Measurements from ENCODE around the gene TSFM.
A peak's percentile ranks its signal among the peaks of the same experiment; 100 is the strongest.

TSFM gene

DNA sequence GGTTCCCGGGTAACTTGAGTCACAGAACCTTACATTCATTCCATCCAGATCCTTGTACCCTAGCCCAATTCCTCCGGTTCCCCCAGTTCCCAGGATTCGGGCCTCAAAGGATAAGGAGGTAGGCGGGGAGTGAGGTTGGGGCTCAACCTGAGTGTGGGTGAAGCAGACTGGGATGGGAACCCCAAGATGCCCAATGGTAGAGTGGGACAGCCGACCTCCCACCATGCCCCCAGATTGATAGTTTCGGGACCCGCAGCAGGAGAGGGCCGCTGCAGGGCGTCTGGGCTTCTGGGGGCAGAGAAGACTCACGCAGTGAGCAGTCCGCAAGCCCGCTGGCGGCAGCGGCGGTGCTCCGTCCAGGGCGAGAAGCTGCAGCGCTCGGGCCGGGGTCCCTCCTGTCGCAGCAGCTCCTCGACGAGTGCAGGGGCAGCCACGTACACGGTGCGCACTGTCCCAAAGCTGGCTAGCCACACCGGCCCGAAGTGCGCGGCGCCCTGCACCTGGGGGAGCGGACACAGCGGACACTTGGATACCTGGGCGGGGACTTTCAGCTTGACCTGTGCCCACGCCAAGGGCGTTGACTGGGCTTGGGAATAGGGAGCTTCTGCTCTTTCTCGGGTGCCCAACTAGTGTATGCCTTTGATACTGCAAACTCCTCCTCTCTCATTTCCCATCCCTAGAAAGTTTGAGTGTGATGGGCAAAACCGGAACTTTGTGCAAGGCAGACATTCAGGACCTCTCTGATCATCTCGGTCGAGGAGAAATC is 16.7 kb upstream of the TSFM start:
- peak overlapping the region; percentile 91 for H2AFZ ChIP-seq
- H3K36me3 ChIP-seq (ENCODE audit: control insufficient read depth, insufficient read depth, low read length): no peaks in the 10 kb centered on the region
- TF ChIP-seq, protein P1, sequence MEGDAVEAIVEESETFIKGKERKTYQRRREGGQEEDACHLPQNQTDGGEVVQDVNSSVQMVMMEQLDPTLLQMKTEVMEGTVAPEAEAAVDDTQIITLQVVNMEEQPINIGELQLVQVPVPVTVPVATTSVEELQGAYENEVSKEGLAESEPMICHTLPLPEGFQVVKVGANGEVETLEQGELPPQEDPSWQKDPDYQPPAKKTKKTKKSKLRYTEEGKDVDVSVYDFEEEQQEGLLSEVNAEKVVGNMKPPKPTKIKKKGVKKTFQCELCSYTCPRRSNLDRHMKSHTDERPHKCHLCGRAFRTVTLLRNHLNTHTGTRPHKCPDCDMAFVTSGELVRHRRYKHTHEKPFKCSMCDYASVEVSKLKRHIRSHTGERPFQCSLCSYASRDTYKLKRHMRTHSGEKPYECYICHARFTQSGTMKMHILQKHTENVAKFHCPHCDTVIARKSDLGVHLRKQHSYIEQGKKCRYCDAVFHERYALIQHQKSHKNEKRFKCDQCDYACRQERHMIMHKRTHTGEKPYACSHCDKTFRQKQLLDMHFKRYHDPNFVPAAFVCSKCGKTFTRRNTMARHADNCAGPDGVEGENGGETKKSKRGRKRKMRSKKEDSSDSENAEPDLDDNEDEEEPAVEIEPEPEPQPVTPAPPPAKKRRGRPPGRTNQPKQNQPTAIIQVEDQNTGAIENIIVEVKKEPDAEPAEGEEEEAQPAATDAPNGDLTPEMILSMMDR (IDR thresholded peaks at IDR 0.05): no peak
- peaks cover 15% of the 10 kb centered on the region for H3K4me1 ChIP-seq
- H3K9me3 ChIP-seq (ENCODE audit: control insufficient read depth, low read length): no peaks in the 10 kb centered on the region
- H3K9ac ChIP-seq: no peak overlapping the region
- H3K4me3 ChIP-seq (ENCODE audit: low read depth, low read length): peak overlapping the region; percentile 42
- no peak overlapping the region for H3K27ac ChIP-seq
- H3K4me2 ChIP-seq (ENCODE audit: low read length): peak overlapping the region; percentile 68
- no peaks in the 10 kb centered on the region for H3K27me3 ChIP-seq (ENCODE audit: control insufficient read depth, insufficient read depth, low read length)
- H3K79me2 ChIP-seq: no peaks in the 10 kb centered on the region

DNA sequence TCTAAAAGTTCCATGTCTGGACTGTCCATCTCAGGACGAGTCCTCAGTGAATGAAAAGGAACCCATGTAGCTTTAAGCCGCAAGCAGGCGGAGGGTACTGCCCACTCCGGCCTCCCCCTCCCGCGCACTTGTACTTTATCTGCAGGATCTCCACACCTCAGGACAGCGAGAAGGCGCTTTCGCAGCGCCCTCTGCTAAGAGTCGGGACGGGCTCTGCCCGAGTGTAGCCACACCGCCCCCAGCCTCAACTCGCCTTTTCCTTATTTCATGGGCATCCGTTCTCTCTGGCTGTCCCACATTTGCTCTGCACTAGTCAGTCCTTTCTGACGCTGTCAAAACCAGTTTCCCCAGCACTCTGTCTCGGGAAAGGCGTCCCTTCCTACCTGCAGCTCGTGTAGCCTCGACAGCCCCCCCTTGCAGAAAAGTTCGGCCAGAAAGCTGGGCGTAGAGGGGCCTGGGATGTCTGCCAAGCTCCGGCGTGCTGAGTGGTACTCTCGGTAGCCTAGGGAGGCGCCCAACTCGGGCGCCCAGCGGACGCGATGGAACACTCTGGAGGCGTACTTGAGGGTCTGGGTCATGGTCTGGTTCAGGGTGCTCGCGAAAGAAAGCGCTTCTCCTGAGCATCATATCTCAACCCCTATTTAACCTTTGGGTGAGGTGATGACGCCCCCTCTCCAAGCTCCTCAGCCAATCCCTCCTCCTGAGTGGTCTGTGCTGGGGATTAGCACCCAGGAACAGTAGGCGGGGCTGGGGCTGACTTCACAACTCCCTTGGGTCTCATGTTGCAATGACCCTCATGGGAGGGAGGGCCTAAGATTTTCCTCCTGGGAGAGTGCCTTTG is 15.9 kb upstream of the TSFM start, which contains the start of gene CYP27B1:
Gene CYP27B1, minus strand, starts transcription at position 615 of the 841 bp plus-strand sequence. Its CDS starts 37 bp downstream, at position 578.
- Histone ChIP-seq H3K4me3 (ENCODE audit: low read depth, low read length) (peak within 1 kb of the TSS; percentile 42), H2AFZ (peak within 1 kb of the TSS; percentile 91), H3K27me3 (ENCODE audit: control insufficient read depth, insufficient read depth, low read length) (no peaks in the 10 kb centered on the region), H3K36me3 (ENCODE audit: control insufficient read depth, insufficient read depth, low read length) (no peaks in the 10 kb centered on the region), H3K4me2 (ENCODE audit: low read length) (peak within 1 kb of the TSS; percentile 68), H3K79me2 (no peaks in the 10 kb centered on the region), H3K9ac (no peak within 1 kb of the TSS), H3K4me1 (peaks cover 16% of the 10 kb centered on the region), H3K9me3 (ENCODE audit: control insufficient read depth, low read length) (no peaks in the 10 kb centered on the region), H3K27ac (no peak within 1 kb of the TSS)
- TF ChIP-seq, protein P1 (IDR thresholded peaks at IDR 0.05): no peak

DNA sequence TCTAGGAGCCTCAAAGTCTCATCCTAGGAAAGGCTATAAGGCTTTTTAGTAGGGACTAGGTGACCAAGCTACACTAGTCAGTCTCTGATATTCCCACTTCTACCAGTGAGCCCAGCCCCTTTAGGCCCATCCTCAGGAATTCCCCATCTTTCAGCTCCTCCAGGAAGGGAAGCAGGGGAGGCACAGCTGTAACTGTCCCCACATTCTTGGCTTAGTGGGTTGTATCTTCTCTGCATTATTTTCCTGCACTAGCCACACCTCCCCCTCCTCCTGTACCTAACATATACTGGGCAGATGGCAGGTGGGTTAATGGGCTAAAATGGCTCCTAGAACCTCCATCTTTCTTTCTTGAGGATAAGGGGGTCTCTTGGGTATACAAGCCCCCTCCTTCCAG is 15.3 kb upstream of the TSFM start:
- H3K27me3 ChIP-seq (ENCODE audit: control insufficient read depth, insufficient read depth, low read length): no peaks in the 10 kb centered on the region
- H3K27ac ChIP-seq: no peak overlapping the region
- no peak overlapping the region for H3K9ac ChIP-seq
- no peak overlapping the region for H3K4me3 ChIP-seq (ENCODE audit: low read depth, low read length)
- peaks cover 16% of the 10 kb centered on the region for H3K4me1 ChIP-seq
- no peaks in the 10 kb centered on the region for H3K9me3 ChIP-seq (ENCODE audit: control insufficient read depth, low read length)
- no peak overlapping the region for H3K4me2 ChIP-seq (ENCODE audit: low read length)
- H2AFZ ChIP-seq: peak overlapping the region; percentile 6
- TF ChIP-seq, protein P1 (IDR thresholded peaks at IDR 0.05): no peak
- no peaks in the 10 kb centered on the region for H3K79me2 ChIP-seq
- no peaks in the 10 kb centered on the region for H3K36me3 ChIP-seq (ENCODE audit: control insufficient read depth, insufficient read depth, low read length)

DNA sequence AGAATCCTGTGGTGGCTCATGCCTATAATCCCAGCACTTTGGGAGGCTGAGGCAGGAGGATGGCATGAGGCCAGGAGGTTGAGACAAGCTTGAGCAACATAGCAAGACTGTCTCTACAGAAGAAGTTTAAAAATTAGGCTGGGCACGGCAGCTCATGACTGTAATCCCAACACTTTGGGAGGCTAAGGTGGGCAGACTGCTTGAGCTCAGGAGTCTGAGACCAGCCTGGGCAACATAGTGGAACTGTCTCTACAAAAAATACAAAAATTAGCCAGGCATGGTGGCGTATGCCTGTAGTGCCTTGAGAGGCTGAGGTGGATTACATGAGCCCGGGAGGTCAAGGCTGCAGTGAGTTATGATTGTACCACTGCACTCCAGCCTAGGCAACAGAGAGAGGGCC is 14.7 kb upstream of the TSFM start:
- Histone ChIP-seq H3K9ac (no peak overlapping the region), H3K9me3 (ENCODE audit: control insufficient read depth, low read length) (no peaks in the 10 kb centered on the region), H3K4me3 (ENCODE audit: low read depth, low read length) (no peak overlapping the region), H3K79me2 (no peaks in the 10 kb centered on the region), H2AFZ (no peak overlapping the region), H3K4me2 (ENCODE audit: low read length) (no peak overlapping the region), H3K36me3 (ENCODE audit: control insufficient read depth, insufficient read depth, low read length) (no peaks in the 10 kb centered on the region), H3K4me1 (peaks cover 18% of the 10 kb centered on the region), H3K27me3 (ENCODE audit: control insufficient read depth, insufficient read depth, low read length) (no peaks in the 10 kb centered on the region), H3K27ac (no peak overlapping the region)
- TF ChIP-seq, protein P1 (IDR thresholded peaks at IDR 0.05): no peak

All from parathyroid adenoma (tissue), 2 donors.